ENCODE measurements around the gene DBNL. TPM values are rescaled to one million over a fixed set of nuclear protein-coding genes. Genes with fewer than 3 reads are reported as not detected.
A peak's percentile ranks its signal among the peaks of the same experiment; 100 is the strongest.

The DBNL gene
- total RNA-seq, 1 donor from 2014 or later, result 68.0 TPM

DNA sequence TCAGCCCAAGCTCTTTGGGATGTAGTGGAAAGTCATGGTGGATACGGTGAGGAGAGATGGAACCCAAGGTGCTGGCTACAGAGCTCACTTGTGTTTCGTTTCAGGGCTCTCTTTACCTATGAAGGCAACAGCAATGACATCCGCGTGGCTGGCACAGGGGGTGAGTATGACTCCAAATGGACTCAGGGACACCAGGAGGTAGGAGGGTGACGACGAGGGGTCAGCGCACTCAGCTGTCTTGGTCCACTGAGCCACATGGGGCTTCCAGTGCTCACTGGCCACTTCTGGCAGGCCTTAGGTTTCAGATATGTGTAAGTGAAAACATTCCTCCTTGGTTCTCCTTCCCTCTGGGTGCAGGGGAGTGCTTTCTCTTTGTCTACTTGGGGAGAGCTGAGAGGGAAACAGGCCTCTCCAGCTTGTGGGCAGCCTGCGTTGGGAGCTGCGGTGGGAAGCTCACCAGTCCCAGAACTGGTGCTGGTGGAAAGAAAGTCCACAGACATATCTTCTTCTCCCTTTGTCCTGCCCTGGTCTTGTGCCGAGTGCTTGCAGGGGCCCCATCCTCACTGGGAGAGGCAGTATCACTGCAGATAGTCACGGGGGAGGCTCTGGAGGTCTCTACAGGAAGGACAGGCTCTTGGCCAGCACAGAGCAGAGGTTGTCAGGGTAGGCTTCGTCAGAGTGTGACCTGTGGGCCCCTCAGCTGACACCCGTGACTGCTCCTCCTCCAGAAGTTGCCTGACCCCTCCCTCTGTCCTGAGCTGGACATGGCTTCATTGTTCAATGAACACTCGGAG is 5.8 kb downstream of the DBNL start:
- Mint-ChIP-seq H3K36me3 (ENCODE audit: insufficient read depth) (peaks cover 5% of the 10 kb centered on the region), H3K27ac (no peak overlapping the region), H3K9me3 (ENCODE audit: low read depth) (no peaks in the 10 kb centered on the region), H3K4me3 (ENCODE audit: low read depth) (no peak overlapping the region), H3K4me1 (ENCODE audit: low read depth) (peaks cover 12% of the 10 kb centered on the region), H3K27me3 (no peaks in the 10 kb centered on the region)
- DNase-seq (ENCODE audit: low spot score, unreplicated experiment), result no peak
- TF ChIP-seq, protein P1, sequence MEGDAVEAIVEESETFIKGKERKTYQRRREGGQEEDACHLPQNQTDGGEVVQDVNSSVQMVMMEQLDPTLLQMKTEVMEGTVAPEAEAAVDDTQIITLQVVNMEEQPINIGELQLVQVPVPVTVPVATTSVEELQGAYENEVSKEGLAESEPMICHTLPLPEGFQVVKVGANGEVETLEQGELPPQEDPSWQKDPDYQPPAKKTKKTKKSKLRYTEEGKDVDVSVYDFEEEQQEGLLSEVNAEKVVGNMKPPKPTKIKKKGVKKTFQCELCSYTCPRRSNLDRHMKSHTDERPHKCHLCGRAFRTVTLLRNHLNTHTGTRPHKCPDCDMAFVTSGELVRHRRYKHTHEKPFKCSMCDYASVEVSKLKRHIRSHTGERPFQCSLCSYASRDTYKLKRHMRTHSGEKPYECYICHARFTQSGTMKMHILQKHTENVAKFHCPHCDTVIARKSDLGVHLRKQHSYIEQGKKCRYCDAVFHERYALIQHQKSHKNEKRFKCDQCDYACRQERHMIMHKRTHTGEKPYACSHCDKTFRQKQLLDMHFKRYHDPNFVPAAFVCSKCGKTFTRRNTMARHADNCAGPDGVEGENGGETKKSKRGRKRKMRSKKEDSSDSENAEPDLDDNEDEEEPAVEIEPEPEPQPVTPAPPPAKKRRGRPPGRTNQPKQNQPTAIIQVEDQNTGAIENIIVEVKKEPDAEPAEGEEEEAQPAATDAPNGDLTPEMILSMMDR (IDR thresholded peaks at IDR 0.05; ENCODE audit: unreplicated experiment), result no peak

- peaks cover 9% of the 10 kb centered on the region for H3K36me3 Mint-ChIP-seq (ENCODE audit: insufficient read depth)
These were observed 6.5 kb downstream of the DBNL start for GRCh38 chr7:44050915-44051560.

DNA sequence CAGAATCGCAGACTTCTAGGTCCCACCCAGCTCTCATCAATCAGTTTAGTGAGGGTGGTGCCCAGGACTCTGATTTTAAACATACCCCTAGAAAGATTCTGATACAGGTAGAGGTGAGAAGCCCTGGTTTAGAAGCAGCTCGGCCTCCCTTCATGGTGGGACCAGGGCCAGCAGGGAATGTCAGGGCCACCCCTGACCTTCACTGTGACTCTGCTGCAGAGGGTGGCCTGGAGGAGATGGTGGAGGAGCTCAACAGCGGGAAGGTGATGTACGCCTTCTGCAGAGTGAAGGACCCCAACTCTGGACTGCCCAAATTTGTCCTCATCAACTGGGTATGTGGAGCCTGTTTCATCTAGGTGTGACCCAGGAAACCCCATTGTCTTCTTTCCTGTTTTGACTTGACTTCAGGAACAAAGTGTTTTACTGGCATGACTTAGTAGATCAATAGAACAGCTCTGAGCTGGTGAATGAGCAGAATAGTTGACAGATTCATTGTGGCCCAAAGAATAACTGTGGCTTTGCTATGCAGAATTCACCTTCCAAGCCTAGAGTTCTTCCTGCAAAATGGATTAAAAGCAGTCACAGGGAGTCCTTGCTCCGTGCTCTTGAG is 7.2 kb downstream of the DBNL start:
- no peak overlapping the region for H3K4me3 Mint-ChIP-seq (ENCODE audit: low read depth)
- DNase-seq (ENCODE audit: low spot score, unreplicated experiment), result no peak
- no peaks in the 10 kb centered on the region for H3K9me3 Mint-ChIP-seq (ENCODE audit: low read depth)
- H3K27ac Mint-ChIP-seq, result no peak overlapping the region
- peaks cover 1% of the 10 kb centered on the region for H3K4me1 Mint-ChIP-seq (ENCODE audit: low read depth)
- H3K27me3 Mint-ChIP-seq, result no peaks in the 10 kb centered on the region
- peaks cover 12% of the 10 kb centered on the region for H3K36me3 Mint-ChIP-seq (ENCODE audit: insufficient read depth)
- TF ChIP-seq, protein P1 (IDR thresholded peaks at IDR 0.05; ENCODE audit: unreplicated experiment), result no peak

More at GRCh38 chr7:44050915-44051560, 6.5 kb downstream of the DBNL start:
- Mint-ChIP-seq H3K4me1 (ENCODE audit: low read depth) (peaks cover 5% of the 10 kb centered on the region), H3K4me3 (ENCODE audit: low read depth) (no peak overlapping the region), H3K27ac (no peak overlapping the region), H3K27me3 (no peaks in the 10 kb centered on the region), H3K9me3 (ENCODE audit: low read depth) (no peaks in the 10 kb centered on the region)
- no peak for DNase-seq (ENCODE audit: low spot score, unreplicated experiment)
- TF ChIP-seq, protein P1 (IDR thresholded peaks at IDR 0.05; ENCODE audit: unreplicated experiment), result no peak

DNA sequence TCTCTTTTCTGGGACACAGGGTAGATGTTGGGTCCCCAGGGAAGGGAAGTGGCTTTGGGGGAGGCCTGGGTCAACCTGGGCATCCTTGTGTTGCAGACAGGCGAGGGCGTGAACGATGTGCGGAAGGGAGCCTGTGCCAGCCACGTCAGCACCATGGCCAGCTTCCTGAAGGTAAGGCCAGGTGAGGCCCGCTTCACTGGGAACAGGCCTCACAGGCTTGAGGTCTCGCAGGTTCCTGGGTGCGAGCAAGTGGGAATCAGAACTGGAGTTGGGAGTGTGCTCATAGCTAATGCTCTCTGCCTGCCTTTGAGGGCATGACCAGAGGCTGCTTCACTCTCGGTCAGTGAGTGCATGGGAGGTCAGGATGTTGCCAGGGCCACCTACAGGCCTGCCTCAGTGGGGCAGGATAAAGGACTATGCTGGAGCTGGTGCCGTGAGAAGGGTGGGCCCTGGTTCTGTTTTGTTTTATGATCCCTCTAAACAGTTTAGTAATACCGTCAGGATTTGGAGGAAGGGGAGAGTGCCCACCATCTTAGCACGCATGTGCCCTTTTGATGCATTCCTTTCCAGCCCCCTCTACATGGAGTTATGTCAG is 8.4 kb downstream of the DBNL start:
- Mint-ChIP-seq H3K4me3 (ENCODE audit: low read depth) (no peak overlapping the region), H3K4me1 (ENCODE audit: low read depth) (no peaks in the 10 kb centered on the region), H3K27me3 (no peaks in the 10 kb centered on the region), H3K27ac (peak overlapping the region; percentile 59), H3K36me3 (ENCODE audit: insufficient read depth) (peaks cover 13% of the 10 kb centered on the region), H3K9me3 (ENCODE audit: low read depth) (no peaks in the 10 kb centered on the region)
- no peak for DNase-seq (ENCODE audit: low spot score, unreplicated experiment)
- TF ChIP-seq, protein P1 (IDR thresholded peaks at IDR 0.05; ENCODE audit: unreplicated experiment), result no peak

- no peak overlapping the region for H3K27ac Mint-ChIP-seq
- H3K4me1 Mint-ChIP-seq (ENCODE audit: low read depth), result no peaks in the 10 kb centered on the region
- H3K4me3 Mint-ChIP-seq (ENCODE audit: low read depth), result no peak overlapping the region
- DNase-seq (ENCODE audit: low spot score, unreplicated experiment), result no peak
- H3K27me3 Mint-ChIP-seq, result no peaks in the 10 kb centered on the region
- TF ChIP-seq, protein P1 (IDR thresholded peaks at IDR 0.05; ENCODE audit: unreplicated experiment), result no peak
- H3K9me3 Mint-ChIP-seq (ENCODE audit: low read depth), result no peaks in the 10 kb centered on the region
- peaks cover 23% of the 10 kb centered on the region for H3K36me3 Mint-ChIP-seq (ENCODE audit: insufficient read depth)
These were observed 12.2 kb downstream of the DBNL start for GRCh38 chr7:44056681-44057080.

All from progenitor cell of endocrine pancreas (in vitro differentiated cells).